MM.1S (cell line): ENCODE data around the gene TRAF3.

Experiments
- DNase-seq: peaks from one replicate; pipeline ENCODE4 v3.0.0-alpha.2; 2015
- H2AFZ ChIP-seq: fragments of 300-600 bp; sonication (generic); 2 replicates; pipeline ENCODE4 v1.6.0; 2016; ENCODE audit warnings: antibody characterized with exemption, low read length
- H3F3A ChIP-seq: fragments of 300-600 bp; sonication (generic); 2 replicates; pipeline ENCODE4 v1.6.1; 2016; ENCODE audit warnings: mild to moderate bottlenecking, antibody characterized with exemption, low read length, moderate library complexity, mixed read lengths; ENCODE audit not compliant: insufficient read depth
- H3K27ac ChIP-seq: fragments of 300-600 bp; sonication (generic); 2 replicates; pipeline ENCODE4 v1.5.1; 2016; ENCODE audit warnings: mild to moderate bottlenecking, low read length
- H3K27me3 ChIP-seq: fragments of 300-600 bp; sonication (generic); replicated peaks from 2 replicates; pipeline ENCODE4 v1.6.0; 2016; ENCODE audit warnings: low read length; ENCODE audit not compliant: insufficient read depth
- H3K36me3 ChIP-seq: fragments of 300-600 bp; sonication (generic); replicated peaks from 2 replicates; pipeline ENCODE4 v1.6.1; 2016; ENCODE audit warnings: mild to moderate bottlenecking, low read length, mixed read lengths; ENCODE audit not compliant: insufficient read depth
- H3K4me1 ChIP-seq: fragments of 300-600 bp; sonication (generic); 2 replicates; pipeline ENCODE4 v1.6.1; 2016; ENCODE audit warnings: low read length, mixed read lengths
- H3K4me2 ChIP-seq: fragments of 300-600 bp; sonication (generic); 2 replicates; pipeline ENCODE4 v1.6.0; 2016; ENCODE audit warnings: low read depth, low read length
- H3K4me3 ChIP-seq: fragments of 300-600 bp; sonication (generic); 2 replicates; pipeline ENCODE4 v1.5.1; 2016; ENCODE audit warnings: low read length, mixed read lengths
- H3K79me2 ChIP-seq: fragments of 300-600 bp; sonication (generic); 2 replicates; pipeline ENCODE4 v1.6.1; 2016; ENCODE audit warnings: mixed run types, low read length, mixed read lengths
- H3K9ac ChIP-seq: fragments of 300-600 bp; sonication (generic); 2 replicates; pipeline ENCODE4 v1.6.1; 2016; ENCODE audit warnings: low read length, mixed read lengths
- H3K9me2 ChIP-seq: fragments of 300-600 bp; sonication (generic); replicated peaks from 2 replicates; pipeline ENCODE4 v1.6.1; 2016; ENCODE audit warnings: mild to moderate bottlenecking, low read length, mixed read lengths; ENCODE audit not compliant: insufficient read depth
- H3K9me3 ChIP-seq: fragments of 300-600 bp; sonication (generic); replicated peaks from 2 replicates; pipeline ENCODE4 v1.6.1; 2016; ENCODE audit warnings: mild to moderate bottlenecking, low read length, mixed read lengths; ENCODE audit not compliant: insufficient read depth
- H4K20me1 ChIP-seq: fragments of 300-600 bp; sonication (generic); 2 replicates; pipeline ENCODE4 v1.6.1; 2016; ENCODE audit warnings: mild to moderate bottlenecking, low read length, moderate library complexity, mixed read lengths; ENCODE audit not compliant: insufficient read depth
- CTCF ChIP-seq: fragments of 300-600 bp; sonication (generic); IDR thresholded peaks from 2 replicates; pipeline ENCODE4 v1.5.1; 2016; ENCODE audit warnings: antibody characterized with exemption, low read length, mixed read lengths
- EZH2 ChIP-seq: fragments of 300-600 bp; sonication (generic); optimal IDR thresholded peaks from 2 replicates; pipeline ENCODE3; 2017; ENCODE audit warnings: low read depth, mild to moderate bottlenecking, antibody characterized with exemption, low read length, mixed read lengths
- EZH2phosphoT487 ChIP-seq: fragments of 300-600 bp; sonication (generic); IDR thresholded peaks from 2 replicates; pipeline ENCODE4 v1.6.1; 2018; ENCODE audit warnings: antibody characterized with exemption, low read length

Gene TRAF3

DNA sequence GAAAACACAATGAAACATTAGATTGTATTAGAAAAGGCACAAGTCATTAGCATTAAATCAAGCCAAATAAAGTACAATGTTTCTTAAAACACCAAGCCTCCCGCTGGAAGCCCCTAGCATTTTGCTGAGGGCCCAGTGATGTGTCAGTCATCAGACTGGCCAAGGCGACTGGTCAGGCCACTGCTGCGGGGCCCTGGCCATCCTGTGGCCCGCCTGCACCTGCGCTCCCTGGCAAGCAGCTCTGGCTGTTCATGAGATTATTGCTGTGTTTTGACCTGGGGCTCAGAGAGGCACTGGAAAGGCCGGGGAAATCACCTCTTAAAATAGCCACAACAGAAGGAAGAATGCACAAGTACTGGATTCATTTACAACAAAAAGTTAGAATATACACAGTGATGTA is 121.0 kb downstream of the TRAF3 start:
- peaks cover 22% of the 10 kb centered on the region for H3K4me1 ChIP-seq
- no peak overlapping the region for H3K9ac ChIP-seq
- peaks cover 18% of the 10 kb centered on the region for H3F3A ChIP-seq
- H3K9me2 ChIP-seq, result no peaks in the 10 kb centered on the region
- peaks cover 10% of the 10 kb centered on the region for H3K79me2 ChIP-seq
- TF ChIP-seq EZH2, result no peak
- TF ChIP-seq EZH2phosphoT487, result no peak
- TF ChIP-seq CTCF, result no peak
- no peaks in the 10 kb centered on the region for H3K27me3 ChIP-seq
- no peak overlapping the region for H3K4me3 ChIP-seq
- no peaks in the 10 kb centered on the region for H3K36me3 ChIP-seq
- H2AFZ ChIP-seq, result no peak overlapping the region
- no peak overlapping the region for H3K27ac ChIP-seq
- DNase-seq, result no peak
- H4K20me1 ChIP-seq, result no peaks in the 10 kb centered on the region
- no peak overlapping the region for H3K4me2 ChIP-seq
- no peaks in the 10 kb centered on the region for H3K9me3 ChIP-seq

- Histone ChIP-seq H3K79me2 (peaks cover 10% of the 10 kb centered on the region), H3K9me2 (no peaks in the 10 kb centered on the region), H3K27me3 (no peaks in the 10 kb centered on the region), H3F3A (peaks cover 18% of the 10 kb centered on the region), H3K4me1 (peaks cover 22% of the 10 kb centered on the region), H3K9ac (no peak overlapping the region), H3K4me3 (no peak overlapping the region), H3K4me2 (no peak overlapping the region), H2AFZ (no peak overlapping the region), H3K27ac (no peak overlapping the region; the same call in 1 of the 2 replicates), H4K20me1 (no peaks in the 10 kb centered on the region), H3K36me3 (no peaks in the 10 kb centered on the region), H3K9me3 (no peaks in the 10 kb centered on the region)
- TF ChIP-seq EZH2 (no peak), EZH2phosphoT487 (no peak), CTCF (no peak)
- no peak for DNase-seq
These were observed 121.7 kb downstream of the TRAF3 start for GRCh38 chr14:102898776-102899515.

GRCh38 chr14:102899516-102899900 is 122.3 kb downstream of the TRAF3 start:
- H3K79me2 ChIP-seq, result peaks cover 10% of the 10 kb centered on the region
- H3K9me3 ChIP-seq, result no peaks in the 10 kb centered on the region
- no peak overlapping the region for H2AFZ ChIP-seq
- no peaks in the 10 kb centered on the region for H3K27me3 ChIP-seq
- H3K27ac ChIP-seq, result no peak overlapping the region; the same call in 1 of the 2 replicates
- H3K9me2 ChIP-seq, result no peaks in the 10 kb centered on the region
- H4K20me1 ChIP-seq, result no peaks in the 10 kb centered on the region
- H3F3A ChIP-seq, result peaks cover 18% of the 10 kb centered on the region
- H3K4me3 ChIP-seq, result no peak overlapping the region
- H3K9ac ChIP-seq, result no peak overlapping the region
- TF ChIP-seq CTCF, result no peak
- no peak for TF ChIP-seq EZH2
- no peak for TF ChIP-seq EZH2phosphoT487
- H3K36me3 ChIP-seq, result no peaks in the 10 kb centered on the region
- peaks cover 22% of the 10 kb centered on the region for H3K4me1 ChIP-seq
- no peak overlapping the region for H3K4me2 ChIP-seq
- no peak for DNase-seq
